ENCODE results near the gene CHSY1.

CHSY1 gene

GRCh38 chr15:101151288-101151687 lies 100.6 kb downstream of the CHSY1 start:
- DNase-seq (ENCODE audit: low read depth) = no peak

GRCh38 chr15:101150723-101151040 lies 101.2 kb downstream of the CHSY1 start:
- no peak for DNase-seq (ENCODE audit: low read depth)

- DNase-seq (ENCODE audit: low read depth) = no peak
Observed at GRCh38 chr15:101149864-101150722, 101.8 kb downstream of the CHSY1 start.

GRCh38 chr15:101148881-101149664 lies 102.8 kb downstream of the CHSY1 start:
- DNase-seq (ENCODE audit: low read depth) = no peak

GRCh38 chr15:101148166-101148880 lies 103.5 kb downstream of the CHSY1 start:
- DNase-seq (ENCODE audit: low read depth) = no peak

GRCh38 chr15:101147181-101147580 lies 104.7 kb downstream of the CHSY1 start:
- DNase-seq (ENCODE audit: low read depth) = no peak

GRCh38 chr15:101146118-101146702 lies 105.6 kb downstream of the CHSY1 start:
- no peak for DNase-seq (ENCODE audit: low read depth)

- DNase-seq (ENCODE audit: low read depth) = no peak
Observed at GRCh38 chr15:101145362-101145761, 106.5 kb downstream of the CHSY1 start.

- no peak for DNase-seq (ENCODE audit: low read depth)
Observed at GRCh38 chr15:101143321-101143720, 108.5 kb downstream of the CHSY1 start.

GRCh38 chr15:101142711-101143110 lies 109.1 kb downstream of the CHSY1 start:
- DNase-seq (ENCODE audit: low read depth) = no peak

- DNase-seq (ENCODE audit: low read depth) = no peak
Observed at GRCh38 chr15:101141926-101142527, 109.8 kb downstream of the CHSY1 start.

- no peak for DNase-seq (ENCODE audit: low read depth)
Observed at GRCh38 chr15:101140697-101141065, 111.2 kb downstream of the CHSY1 start.

- no peak for DNase-seq (ENCODE audit: low read depth)
Observed at GRCh38 chr15:101139986-101140696, 111.7 kb downstream of the CHSY1 start.

GRCh38 chr15:101138913-101139880 lies 112.7 kb downstream of the CHSY1 start:
- no peak for DNase-seq (ENCODE audit: low read depth)

GRCh38 chr15:101138086-101138660 lies 113.7 kb downstream of the CHSY1 start:
- no peak for DNase-seq (ENCODE audit: low read depth)

GRCh38 chr15:101137312-101137940 lies 114.4 kb downstream of the CHSY1 start:
- DNase-seq (ENCODE audit: low read depth) = no peak

- no peak for DNase-seq (ENCODE audit: low read depth)
Observed at GRCh38 chr15:101136381-101137268, 115.2 kb downstream of the CHSY1 start.

GRCh38 chr15:101135532-101136166 lies 116.2 kb downstream of the CHSY1 start:
- DNase-seq (ENCODE audit: low read depth) = no peak
